CD4-positive, alpha-beta T cell (primary cell): ENCODE results near the gene RORC. TPM values are rescaled to one million over a fixed set of nuclear protein-coding genes. Genes with fewer than 3 reads are reported as not detected.
"Not testable (repeated sequence)": the region's sequence is repeated elsewhere in the genome, so short reads cannot be mapped to it uniquely, and the experiment has no call there.

Source experiments
- ATAC-seq: fragments of 200-7000 bp; cut with Tn5 transposase; one replicate; pipeline ENCODE4 v1.10.0; 2022; ENCODE audit warnings: mild to moderate bottlenecking; ENCODE audit not compliant: poor library complexity
- CTCF ChIA-PET: fragments of 350-600 bp; sonication (Branson Sonifier 250); formaldehyde crosslinking; loops from one replicate; lab custom pipeline; 2021; ENCODE audit warnings: antibody characterized with exemption, inconsistent platforms; lab: Charles Lee
- POLR2A ChIA-PET: fragments of 350-600 bp; sonication (Branson Sonifier 250); formaldehyde crosslinking; loops from one replicate; lab custom pipeline; 2021; ENCODE audit warnings: antibody characterized with exemption, inconsistent platforms; lab: Charles Lee
- DNase-seq, 14 experiments: peaks; one replicate each; pipeline ENCODE4 v3.0.0-alpha.2; 2013 to 2020; ENCODE audit warnings: mixed read lengths in 2 of 14
- H3K27ac ChIP-seq, 2 donors: one replicate each; pipeline versions ENCODE4 v1.5.1 to v1.7.0; 2013; ENCODE audit warnings: low read length in 2 of 2, low read depth in 1 of 2, mild to moderate bottlenecking in 1 of 2
- H3K27me3 ChIP-seq, 2 experiments: 1 replicate in 1 of 2; 2 replicates in 1 of 2; pipeline versions ENCODE4 v1.6.1 to v1.7.0; 2013; ENCODE audit warnings: low read length in 2 of 2, control low read depth in 1 of 2, mild to moderate bottlenecking in 1 of 2, moderate library complexity in 1 of 2; ENCODE audit not compliant: insufficient read depth in 2 of 2, control insufficient read depth in 1 of 2
- H3K36me3 ChIP-seq: one replicate; pipeline ENCODE4 v1.6.1; 2013; ENCODE audit warnings: low read length, control low read depth; ENCODE audit not compliant: insufficient read depth
- H3K4me1 ChIP-seq: one replicate; pipeline ENCODE4 v1.6.1; 2013; ENCODE audit warnings: low read length, control low read depth; ENCODE audit not compliant: insufficient read depth
- H3K4me3 ChIP-seq: one replicate; pipeline ENCODE4 v1.5.1; 2013; ENCODE audit warnings: mild to moderate bottlenecking, low read length, moderate library complexity
- H3K9me3 ChIP-seq, 2 experiments: 1 replicate in 1 of 2; 2 replicates in 1 of 2; pipeline versions ENCODE4 v1.6.1 to v1.7.0; 2013; ENCODE audit warnings: low read length in 2 of 2, mild to moderate bottlenecking in 2 of 2, control low read depth in 1 of 2, moderate library complexity in 1 of 2; ENCODE audit not compliant: control insufficient read depth in 1 of 2, insufficient read depth in 1 of 2
- H3K27ac Mint-ChIP-seq: one replicate; pipeline ENCODE4 v1.8.0; 2020; ENCODE audit warnings: mixed read lengths
- H3K27me3 Mint-ChIP-seq: one replicate; pipeline ENCODE4 v1.8.0; 2021; ENCODE audit warnings: mixed read lengths
- H3K36me3 Mint-ChIP-seq: one replicate; pipeline ENCODE4 v1.8.0; 2021; ENCODE audit warnings: low read depth, mixed read lengths
- H3K4me1 Mint-ChIP-seq: one replicate; pipeline ENCODE4 v1.8.0; 2021; ENCODE audit warnings: low read depth, mixed read lengths
- H3K4me3 Mint-ChIP-seq: one replicate; pipeline ENCODE4 v1.8.0; 2020; ENCODE audit warnings: mild to moderate bottlenecking, mixed read lengths
- H3K9me3 Mint-ChIP-seq: one replicate; pipeline ENCODE4 v1.8.0; 2020; ENCODE audit warnings: mixed read lengths
- intact Hi-C, 2 experiments: fragments of 100-400 bp; cut with DNase I in 1 of 2; cut with micrococcal nuclease in 1 of 2; formaldehyde crosslinking; loops; one replicate each; pipeline versions ENCODE4 v1.15.1 to v1.9.0; 2023 to 2025; cut with DNase I, micrococcal nuclease
- total RNA-seq, 174 experiments: library from RNA in 2 of 174; stranded (reverse) in 2 of 174; gene quantifications; one replicate each; pipeline ENCODE4 v1.2.3 and lab custom pipeline; 2021 to 2026
- TF ChIP-seq, protein P1 (sequence below): fragments of 200-600 bp; IDR thresholded peaks from one replicate; pipeline ENCODE4 v1.8.0; 2022; ENCODE audit warnings: antibody characterized with exemption, mild to moderate bottlenecking

Gene RORC
- total RNA-seq, 2 experiments from 2014 or later, result 3.6 to 3.7 TPM

DNA sequence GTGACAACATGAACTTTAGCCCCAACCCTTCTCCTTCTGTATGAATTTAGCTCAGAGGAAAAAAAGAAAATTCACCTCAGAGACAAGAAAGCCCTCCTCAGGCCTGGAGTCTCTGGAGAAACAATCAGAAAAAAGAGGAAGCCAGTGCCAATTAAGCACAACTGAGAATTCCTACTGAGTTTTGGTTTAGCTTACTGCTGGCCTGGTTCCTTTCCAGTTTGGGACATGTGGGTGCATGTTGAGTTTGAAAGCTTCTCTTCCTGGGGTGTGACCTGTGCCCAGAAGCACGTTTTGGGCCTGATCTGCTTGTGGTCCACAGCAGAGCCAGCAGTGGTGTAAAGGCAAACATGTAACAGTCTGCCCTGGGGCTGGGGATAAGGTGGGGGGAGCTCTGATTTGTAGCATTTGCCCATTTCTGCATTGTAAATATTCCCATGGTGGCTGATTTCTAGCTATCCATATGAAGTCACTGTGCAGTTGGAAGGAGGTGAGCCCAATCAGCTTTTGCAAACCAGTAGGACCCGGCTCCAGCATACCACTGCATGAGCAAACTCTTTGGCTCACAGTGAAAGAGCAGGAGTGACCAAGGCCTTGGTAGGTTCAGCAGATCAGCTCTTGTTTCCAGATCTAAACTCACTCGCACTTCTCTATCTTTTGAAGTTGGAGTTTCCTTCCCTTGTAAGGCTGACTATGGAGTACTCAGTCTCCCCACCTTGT, 26.6 kb upstream of the RORC start:
- no peaks in the 10 kb centered on the region for H3K27me3 Mint-ChIP-seq
- no peak overlapping the region for H3K4me3 ChIP-seq
- ChIA-PET CTCF (interaction anchor here (1.4 kb wide), 1 partner anchor 21 kb away, joined by 4 read pairs; no protein-coding TSS in a partner anchor), POLR2A (interaction anchor here (0.5 kb wide), 1 partner anchor 67 kb away, joined by 3 read pairs; no protein-coding TSS in a partner anchor)
- ATAC-seq (no peak), DNase-seq (no peak)
- H3K27ac ChIP-seq, result no peak overlapping the region
- no peak overlapping the region for H3K4me3 Mint-ChIP-seq
- TF ChIP-seq, protein P1, sequence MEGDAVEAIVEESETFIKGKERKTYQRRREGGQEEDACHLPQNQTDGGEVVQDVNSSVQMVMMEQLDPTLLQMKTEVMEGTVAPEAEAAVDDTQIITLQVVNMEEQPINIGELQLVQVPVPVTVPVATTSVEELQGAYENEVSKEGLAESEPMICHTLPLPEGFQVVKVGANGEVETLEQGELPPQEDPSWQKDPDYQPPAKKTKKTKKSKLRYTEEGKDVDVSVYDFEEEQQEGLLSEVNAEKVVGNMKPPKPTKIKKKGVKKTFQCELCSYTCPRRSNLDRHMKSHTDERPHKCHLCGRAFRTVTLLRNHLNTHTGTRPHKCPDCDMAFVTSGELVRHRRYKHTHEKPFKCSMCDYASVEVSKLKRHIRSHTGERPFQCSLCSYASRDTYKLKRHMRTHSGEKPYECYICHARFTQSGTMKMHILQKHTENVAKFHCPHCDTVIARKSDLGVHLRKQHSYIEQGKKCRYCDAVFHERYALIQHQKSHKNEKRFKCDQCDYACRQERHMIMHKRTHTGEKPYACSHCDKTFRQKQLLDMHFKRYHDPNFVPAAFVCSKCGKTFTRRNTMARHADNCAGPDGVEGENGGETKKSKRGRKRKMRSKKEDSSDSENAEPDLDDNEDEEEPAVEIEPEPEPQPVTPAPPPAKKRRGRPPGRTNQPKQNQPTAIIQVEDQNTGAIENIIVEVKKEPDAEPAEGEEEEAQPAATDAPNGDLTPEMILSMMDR, result no peak
- no peaks in the 10 kb centered on the region for H3K4me1 Mint-ChIP-seq
- H3K27me3 ChIP-seq, result no peaks in the 10 kb centered on the region
- no peaks in the 10 kb centered on the region for H3K36me3 Mint-ChIP-seq
- no peaks in the 10 kb centered on the region for H3K9me3 Mint-ChIP-seq
- no peak overlapping the region for H3K27ac Mint-ChIP-seq
- H3K4me1 ChIP-seq, result no peaks in the 10 kb centered on the region
- intact Hi-C loops, result no loop called here
- H3K36me3 ChIP-seq, result no peaks in the 10 kb centered on the region
- H3K9me3 ChIP-seq, result no peaks in the 10 kb centered on the region

DNA sequence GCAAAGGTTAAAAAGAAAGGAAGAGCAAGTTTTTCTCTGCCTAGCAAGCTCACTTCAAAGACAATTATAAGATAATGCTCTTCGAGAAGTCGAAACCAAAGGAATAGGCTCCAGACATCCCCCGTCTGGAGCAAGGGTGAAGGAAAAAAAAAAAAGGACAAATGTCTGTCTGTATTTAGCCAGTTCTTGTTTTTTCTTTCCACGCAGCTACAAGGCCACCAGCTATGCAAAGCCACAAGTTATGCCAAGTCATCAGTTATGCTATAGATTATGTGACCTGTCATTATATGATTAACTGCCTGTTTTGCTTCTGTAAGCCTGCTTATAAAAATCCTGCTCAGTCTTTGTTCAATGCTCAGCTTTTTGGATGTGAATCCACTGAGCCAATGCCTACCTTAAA, 24.3 kb upstream of the RORC start:
- intact Hi-C loops, result no loop called here
- TF ChIP-seq, protein P1, result no peak
- ATAC-seq (no peak), DNase-seq (no peak)
- Mint-ChIP-seq H3K4me1 (no peaks in the 10 kb centered on the region), H3K27ac (no peak overlapping the region), H3K9me3 (no peaks in the 10 kb centered on the region), H3K36me3 (no peaks in the 10 kb centered on the region), H3K27me3 (no peaks in the 10 kb centered on the region), H3K4me3 (no peak overlapping the region)
- Histone ChIP-seq H3K9me3 (no peaks in the 10 kb centered on the region), H3K27me3 (no peaks in the 10 kb centered on the region), H3K4me1 (no peaks in the 10 kb centered on the region), H3K27ac (no peak overlapping the region), H3K36me3 (no peaks in the 10 kb centered on the region), H3K4me3 (no peak overlapping the region)
- POLR2A ChIA-PET, result no interaction called here
- CTCF ChIA-PET, result no interaction called here

DNA sequence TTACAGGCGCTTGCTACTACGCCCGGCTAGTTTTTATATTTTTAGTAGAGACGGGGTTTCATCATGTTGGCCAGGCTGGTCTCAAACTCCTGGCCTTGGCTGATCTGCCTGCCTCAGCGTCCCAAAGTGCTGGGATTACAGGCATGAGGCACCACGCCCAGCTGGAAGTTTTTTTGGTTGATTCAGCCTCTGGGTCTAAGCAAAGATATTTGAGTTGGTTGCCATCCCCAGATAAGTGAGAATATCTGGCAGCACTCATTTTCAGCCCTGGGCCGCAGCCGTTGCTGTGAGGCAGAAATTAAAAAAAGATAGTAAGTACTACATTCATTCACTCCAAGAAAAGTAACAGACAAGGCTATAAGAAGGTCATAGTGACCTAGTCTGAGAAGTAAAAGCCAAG, 23.9 kb upstream of the RORC start:
- CTCF ChIA-PET, ATAC-seq, H3K36me3 ChIP-seq, H3K36me3 Mint-ChIP-seq, H3K27ac ChIP-seq, DNase-seq, intact Hi-C loops, POLR2A ChIA-PET, H3K27me3 ChIP-seq, H3K27me3 Mint-ChIP-seq, H3K27ac Mint-ChIP-seq, H3K9me3 Mint-ChIP-seq, H3K4me1 Mint-ChIP-seq, H3K9me3 ChIP-seq, H3K4me3 ChIP-seq, H3K4me3 Mint-ChIP-seq, H3K4me1 ChIP-seq: not testable (repeated sequence)

DNA sequence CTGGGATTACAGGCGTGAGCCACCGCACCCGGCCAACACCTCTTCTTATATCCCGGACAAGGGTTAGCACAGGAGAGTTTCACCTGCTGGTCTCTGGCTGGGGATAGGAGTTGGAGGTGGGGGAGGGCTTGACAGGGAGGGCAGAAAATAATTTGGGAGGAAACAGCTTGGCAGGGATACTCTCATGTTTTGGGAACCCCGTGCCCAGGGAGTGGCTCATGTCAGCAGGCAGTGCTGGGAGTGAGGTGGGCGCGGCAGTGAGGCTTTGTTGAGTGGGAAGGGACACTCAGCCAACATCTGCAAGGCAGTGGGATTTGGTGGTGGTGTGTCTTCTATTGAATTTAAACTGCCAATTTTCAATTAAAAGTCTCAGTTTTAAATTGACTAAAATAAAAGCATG, 23.1 kb upstream of the RORC start:
- CTCF ChIA-PET, result no interaction called here
- Mint-ChIP-seq H3K36me3 (no peaks in the 10 kb centered on the region), H3K4me1 (no peaks in the 10 kb centered on the region)

More for the DNA sequence above, 23.1 kb upstream of the RORC start:
- H3K4me3 ChIP-seq, result no peak overlapping the region
- Mint-ChIP-seq H3K9me3 (no peaks in the 10 kb centered on the region), H3K4me3 (no peak overlapping the region), H3K27me3 (no peaks in the 10 kb centered on the region), H3K27ac (no peak overlapping the region)
- H3K9me3 ChIP-seq, result no peaks in the 10 kb centered on the region
- intact Hi-C loops, result no loop called here
- TF ChIP-seq, protein P1, result no peak
- no peak overlapping the region for H3K27ac ChIP-seq
- POLR2A ChIA-PET, result interaction anchor here (0.6 kb wide), 1 partner anchor 554 kb away, joined by 3 read pairs; no protein-coding TSS in a partner anchor
- no peaks in the 10 kb centered on the region for H3K27me3 ChIP-seq
- DNase-seq, result no peak
- ATAC-seq, result no peak
- H3K4me1 ChIP-seq, result no peaks in the 10 kb centered on the region
- H3K36me3 ChIP-seq, result peaks cover 3% of the 10 kb centered on the region
